B cell (primary cell): ENCODE data around the gene SFXN5. TPM values are rescaled to one million over a fixed set of nuclear protein-coding genes. Genes with fewer than 3 reads are reported as not detected.
"Not testable (repeated sequence)": the region's sequence is repeated elsewhere in the genome, so short reads cannot be mapped to it uniquely, and the experiment has no call there.

ENCODE experiments used
- ATAC-seq: fragments of 200-7000 bp; cut with Tn5 transposase; one replicate; pipeline ENCODE4 v1.10.0; 2021; ENCODE audit warnings: low read depth, mild to moderate bottlenecking, moderate number of reproducible peaks, moderate library complexity
- CTCF ChIA-PET: fragments of 350-600 bp; sonication (Branson Sonifier 250); formaldehyde crosslinking; loops from one replicate; lab custom pipeline; 2021; ENCODE audit warnings: antibody characterized with exemption, inconsistent platforms; lab: Charles Lee
- POLR2A ChIA-PET: fragments of 350-600 bp; sonication (Branson Sonifier 250); formaldehyde crosslinking; loops from one replicate; lab custom pipeline; 2021; ENCODE audit warnings: antibody characterized with exemption; lab: Charles Lee
- DNase-seq: peaks from one replicate; pipeline ENCODE4 v3.0.0; 2013
- H2AFZ ChIP-seq: 2 replicates; pipeline ENCODE4 v1.6.1; 2012; ENCODE audit warnings: mild to moderate bottlenecking, low read depth, low read length; ENCODE audit not compliant: insufficient read depth, poor library complexity, severe bottlenecking
- H3K27ac ChIP-seq, 2 donors: 1 replicate in 1 of 2; 2 replicates in 1 of 2; pipeline ENCODE4 v1.5.1; 2012 to 2013; ENCODE audit warnings: low read length in 2 of 2, mild to moderate bottlenecking in 2 of 2, moderate library complexity in 1 of 2
- H3K27me3 ChIP-seq, 4 experiments: fragments of 200-600 bp in 1 of 4; sonication (generic) in 1 of 4; replicated peaks in 1 of 4; 1 replicate in 2 of 4; 2 replicates in 2 of 4; pipeline versions ENCODE4 v1.6.1 to v1.7.0; 2013 to 2016; ENCODE audit warnings: low read length in 3 of 4, mild to moderate bottlenecking in 2 of 4, mixed read lengths in 1 of 4, moderate library complexity in 1 of 4; ENCODE audit not compliant: insufficient read depth in 4 of 4, control insufficient read depth in 3 of 4; ENCODE audit errors: control extremely low read depth in 1 of 4
- H3K36me3 ChIP-seq, 2 experiments: replicated peaks in 1 of 2; 1 replicate in 1 of 2; 2 replicates in 1 of 2; pipeline versions ENCODE4 v1.6.1 to v1.7.1; 2013; ENCODE audit warnings: low read length in 1 of 2; ENCODE audit not compliant: insufficient read depth in 2 of 2, control insufficient read depth in 1 of 2; ENCODE audit errors: control extremely low read depth in 1 of 2, extremely low read depth in 1 of 2
- H3K4me1 ChIP-seq, 2 donors: fragments of 200-600 bp in 1 of 2; sonication (generic) in 1 of 2; 1 replicate in 1 of 2; 2 replicates in 1 of 2; pipeline versions ENCODE4 v1.5.1 to v1.6.1; 2013 to 2017; ENCODE audit warnings: low read length in 2 of 2; ENCODE audit not compliant: control insufficient read depth in 2 of 2, insufficient read depth in 2 of 2
- H3K4me2 ChIP-seq: replicated peaks from 2 replicates; pipeline ENCODE3; 2012; ENCODE audit warnings: mild to moderate bottlenecking, low read depth, low read length; ENCODE audit not compliant: poor library complexity, severe bottlenecking
- H3K4me3 ChIP-seq, 5 experiments: fragments of 200-600 bp in 1 of 5; sonication (generic) in 1 of 5; 1 replicate in 3 of 5; 2 replicates in 2 of 5; pipeline versions ENCODE4 v1.5.1 to v1.7.0; 2011 to 2016; ENCODE audit warnings: low read length in 4 of 5, mild to moderate bottlenecking in 4 of 5, low read depth in 2 of 5, control low read depth in 1 of 5, moderate library complexity in 1 of 5; ENCODE audit not compliant: insufficient read depth in 1 of 5; ENCODE audit errors: control extremely low read depth in 1 of 5, extremely low read depth in 1 of 5
- H3K79me2 ChIP-seq: fragments of 200-600 bp; sonication (generic); one replicate; pipeline ENCODE4 v1.6.0; 2016; ENCODE audit warnings: low read length; ENCODE audit not compliant: control insufficient read depth, insufficient read depth
- H3K9ac ChIP-seq: fragments of 200-600 bp; sonication (generic); 2 replicates; pipeline ENCODE4 v1.6.1; 2017; ENCODE audit warnings: mild to moderate bottlenecking, low read length, moderate library complexity
- H3K9me3 ChIP-seq, 3 donors: one replicate each; pipeline versions ENCODE4 v1.6.1 to v1.7.1; 2013; ENCODE audit warnings: low read length in 2 of 3; ENCODE audit not compliant: control insufficient read depth in 2 of 3, insufficient read depth in 1 of 3; ENCODE audit errors: control extremely low read depth in 1 of 3
- H4K20me1 ChIP-seq: 2 replicates; pipeline ENCODE4 v1.6.0; 2012; ENCODE audit warnings: mild to moderate bottlenecking, low read length; ENCODE audit not compliant: insufficient read depth, control insufficient read depth, poor library complexity, severe bottlenecking
- H3K27ac Mint-ChIP-seq: one replicate; pipeline ENCODE4 v1.8.0; 2021; ENCODE audit warnings: mixed read lengths
- H3K27me3 Mint-ChIP-seq: one replicate; pipeline ENCODE4 v1.8.0; 2021; ENCODE audit warnings: mixed read lengths
- H3K4me1 Mint-ChIP-seq: one replicate; pipeline ENCODE4 v1.8.0; 2021; ENCODE audit warnings: mixed read lengths
- H3K4me3 Mint-ChIP-seq: one replicate; pipeline ENCODE4 v1.8.0; 2021; ENCODE audit warnings: mixed read lengths
- H3K9me3 Mint-ChIP-seq: one replicate; pipeline ENCODE4 v1.8.0; 2022; ENCODE audit warnings: mixed read lengths; ENCODE audit not compliant: insufficient read depth
- CTCF ChIP-seq: fragments of 200-600 bp; IDR thresholded peaks from one replicate; pipeline ENCODE4 v1.8.0; 2022; ENCODE audit warnings: antibody characterized with exemption, mild to moderate bottlenecking
- EZH2 ChIP-seq: IDR thresholded peaks from 2 replicates; pipeline ENCODE4 v1.6.1; 2012; ENCODE audit warnings: borderline replicate concordance, low read depth, mild to moderate bottlenecking, moderate library complexity, low read length; ENCODE audit not compliant: insufficient read depth, poor library complexity, severe bottlenecking
- WGBS: methylation state at CpG from one replicate; pipeline ENCODE4 v1.1.5; 2013; ENCODE audit warnings: missing lambda C conversion rate; ENCODE audit not compliant: insufficient coverage; 5-methylcytosine and 5-hydroxymethylcytosine counted together
- intact Hi-C: fragments of 100-400 bp; cut with micrococcal nuclease; formaldehyde crosslinking; loops from one replicate; pipeline ENCODE4 v1.10.0; 2022
- polyA plus RNA-seq: library from polyadenylated mRNA; depleted of rRNA; stranded (reverse); fragments of >200 nt; gene quantifications from 2 replicates; pipeline ENCODE4 v1.2.3, GENCODE V29; 2012
- total RNA-seq, 2 donors: library from RNA; stranded (reverse); fragments of 120-200 nt in 1 of 2; gene quantifications; 1 replicate in 1 of 2; 2 replicates in 1 of 2; pipeline versions ENCODE4 v1.2.3 to v1.2.4, GENCODE V29; 2013 to 2022

The SFXN5 gene
- total and polyA plus RNA-seq, 2 donors (not counting 1 experiment from before 2014, with no cell fraction given): 8.0 to 16.9 TPM

- WGBS: 92% methylated on average over 1 of the region's 3 CpGs
- H3K9me3 Mint-ChIP-seq: no peaks in the 10 kb centered on the region
- Histone ChIP-seq H3K27ac (no peak overlapping the region), H3K36me3 (no peaks in the 10 kb centered on the region), H3K79me2 (no peaks in the 10 kb centered on the region), H3K4me3 (no peak overlapping the region), H3K27me3 (no peaks in the 10 kb centered on the region), H2AFZ (no peak overlapping the region), H3K4me2 (no peak overlapping the region), H3K4me1 (no peaks in the 10 kb centered on the region), H3K9ac (no peak overlapping the region), H3K9me3 (no peaks in the 10 kb centered on the region), H4K20me1 (no peaks in the 10 kb centered on the region)
- POLR2A ChIA-PET: interaction anchor here (0.6 kb wide), 1 partner anchor 1106 kb away, joined by 3 read pairs; no protein-coding TSS in a partner anchor
- TF ChIP-seq EZH2 (no peak), CTCF (no peak)
- no peak overlapping the region for H3K27ac Mint-ChIP-seq
- intact Hi-C loops: no loop called here
- no peak overlapping the region for H3K4me3 Mint-ChIP-seq
- DNase-seq (no peak), ATAC-seq (no peak)
- no peaks in the 10 kb centered on the region for H3K27me3 Mint-ChIP-seq
- CTCF ChIA-PET: interaction anchor here (2.2 kb wide), 1 partner anchor 10 kb away, joined by 9 read pairs; no protein-coding TSS in a partner anchor
- no peaks in the 10 kb centered on the region for H3K4me1 Mint-ChIP-seq
These were observed 24.4 kb upstream of the SFXN5 start for GRCh38 chr2:73095910-73096309.

- H3K4me3 ChIP-seq, H4K20me1 ChIP-seq, H3K79me2 ChIP-seq, ATAC-seq, H3K27me3 ChIP-seq, H3K27me3 Mint-ChIP-seq, H3K9ac ChIP-seq, H2AFZ ChIP-seq, DNase-seq, H3K4me3 Mint-ChIP-seq, H3K4me1 ChIP-seq, H3K9me3 ChIP-seq, POLR2A ChIA-PET, H3K36me3 ChIP-seq, H3K27ac Mint-ChIP-seq, H3K4me2 ChIP-seq, H3K4me1 Mint-ChIP-seq, H3K27ac ChIP-seq, H3K9me3 Mint-ChIP-seq, intact Hi-C loops: not testable (repeated sequence)
- CTCF ChIA-PET: interaction anchor here (2.2 kb wide), 1 partner anchor 8 kb away, joined by 9 read pairs; no protein-coding TSS in a partner anchor
- WGBS: 97% methylated on average over 15 of the region's 17 CpGs
These were observed 22.2 kb upstream of the SFXN5 start for GRCh38 chr2:73093601-73094218.
